ENCODE measurements around the gene MAPK7. TPM values are rescaled to one million over a fixed set of nuclear protein-coding genes. Genes with fewer than 3 reads are reported as not detected.

The MAPK7 gene
- total and polyA plus RNA-seq, 2 of the 8 experiments (the other 6 are each of a cell fraction or from before 2014, with no cell fraction given) = 15.2 to 28.1 TPM

DNA sequence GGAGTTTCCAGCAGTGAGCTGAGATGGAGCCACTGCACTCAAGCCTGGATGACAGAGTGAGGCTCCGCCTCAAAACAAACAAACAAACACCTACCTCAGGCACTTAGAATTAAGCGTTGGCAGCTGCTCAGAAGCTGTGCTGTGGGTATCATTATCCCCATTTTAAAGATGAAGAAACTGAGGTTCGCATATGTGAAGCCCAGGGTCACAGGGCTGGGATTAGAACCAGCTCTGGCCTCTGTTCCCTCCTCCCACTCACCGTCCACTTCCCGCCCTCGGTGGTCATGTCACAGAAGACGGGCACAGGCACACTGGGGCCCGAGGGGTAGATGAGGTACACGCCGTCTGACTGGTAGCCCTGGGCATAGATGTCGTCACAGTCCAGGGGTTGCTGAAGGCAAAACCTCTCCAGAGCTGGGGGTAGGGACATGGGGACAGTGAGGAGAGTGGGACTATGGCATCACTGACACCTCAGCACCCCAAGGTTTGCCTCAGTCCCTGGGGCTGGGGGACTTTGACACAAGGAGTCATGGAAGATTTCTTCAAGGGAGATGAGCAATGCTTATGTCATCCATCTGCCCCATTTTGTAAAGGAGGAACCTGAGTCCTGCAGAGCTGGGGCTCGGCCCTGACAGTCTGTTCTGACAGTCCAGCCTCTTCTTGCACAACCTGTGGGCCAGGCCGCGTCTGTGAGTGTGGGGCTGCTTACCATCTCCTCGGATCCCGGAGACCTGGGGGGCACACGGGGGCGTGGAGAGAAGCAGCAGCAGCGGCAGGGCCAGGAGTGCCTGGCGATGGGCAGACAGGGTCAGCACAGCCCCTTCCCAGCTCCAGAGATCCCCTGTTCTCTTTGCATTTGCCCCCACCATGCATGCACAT, 8.0 kb downstream of the MAPK7 start:
- peak overlapping the region; percentile 48 for H3K18ac ChIP-seq (ENCODE audit: extremely low read depth, low read length)
- CTCF ChIA-PET (ENCODE audit: partially characterized antibody) = interaction anchor here (0.8 to 2.1 kb wide), 7 partner anchors 10 to 335 kb away, joined by 3 to 12 read pairs (median 5); partner anchors contain the start of gene B9D1
- no peak overlapping the region for H3K14ac ChIP-seq (ENCODE audit: insufficient read length)
- no peak overlapping the region for H3K27ac ChIP-seq (ENCODE audit: low read depth, low read length)
- H2BK5ac ChIP-seq (ENCODE audit: low read depth, low read length) = 0 out of 2 replicates have a peak overlapping the region, but pooled peaks have one; percentile 60
- no peak overlapping the region for H2BK120ac ChIP-seq (replicated peaks; ENCODE audit: low read depth, low read length)
- H3K56ac ChIP-seq (replicated peaks; ENCODE audit: insufficient read length, low read depth, low read length) = no peak overlapping the region
- 73% methylated on average over 20 of the region's 20 CpGs; no CpG with 5 or more reads in 1 of the 2 experiments for WGBS, 2 experiments (ENCODE audit: extremely low coverage in 1 of 2, insufficient coverage in 1 of 2, insufficient read length in 1 of 2, insufficient replicate concordance in 2 of 2, low coverage in 1 of 2, low lambda C conversion rate in 2 of 2, missing lambda C conversion rate in 1 of 2)
- no peak overlapping the region for H2BK20ac ChIP-seq (ENCODE audit: low read length)
- POLR2A ChIA-PET (ENCODE audit: partially characterized antibody) = interaction anchor here (0.6 to 2.7 kb wide), 13 partner anchors 8 to 607 kb away, joined by 3 to 23 read pairs (median 4); partner anchors contain the start of genes B9D1 and MAPK7
- no peak for DNase-seq (ENCODE audit: low read depth in 1 of 2, low spot score in 2 of 2)
- H3K4ac ChIP-seq (replicated peaks; ENCODE audit: insufficient read length, low read depth, low read length) = no peak overlapping the region
- H2AFZ ChIP-seq (ENCODE audit: low read length) = no peak overlapping the region
- H3K79me2 ChIP-seq (ENCODE audit: control insufficient read depth in 1 of 2, insufficient read depth in 2 of 2, low read length in 2 of 2) = peaks cover 0 to 3% of the 10 kb centered on the region in 2 experiments; a peak in 2 of 4 replicates
- peaks cover 4 to 19% (median 13%) of the 10 kb centered on the region in 4 experiments for H3K4me1 ChIP-seq (replicated peaks in 1 of 4; ENCODE audit: control insufficient read depth in 3 of 4, insufficient read depth in 4 of 4, low read length in 3 of 4)
- peak overlapping the region in 1 of 4 experiments; percentile 49; a peak in 1 of 8 replicates for H3K4me3 ChIP-seq (ENCODE audit: extremely low read depth in 1 of 4, insufficient read depth in 2 of 4, low read depth in 3 of 4, low read length in 4 of 4)
- H4K91ac ChIP-seq (replicated peaks; ENCODE audit: insufficient read length, low read length) = peak overlapping the region; percentile 68
- H4K8ac ChIP-seq (ENCODE audit: extremely low read depth, insufficient read depth, low read length) = peak overlapping the region; percentile 40; the same call in 1 of the 2 replicates
- 0 out of 2 replicates have a peak overlapping the region, but pooled peaks have one; percentile 39 for H2BK12ac ChIP-seq (ENCODE audit: low read depth, low read length)
- H2AK5ac ChIP-seq (ENCODE audit: low read depth, low read length) = 0 out of 2 replicates have a peak overlapping the region, but pooled peaks have one; percentile 53
- no peak overlapping the region for H3K23ac ChIP-seq (ENCODE audit: insufficient read length)
- peak overlapping the region; percentile 46 to 53 for H3K4me2 ChIP-seq (ENCODE audit: insufficient read depth in 1 of 2, low read depth in 2 of 2, low read length in 2 of 2)
- no peak for TF ChIP-seq HDAC2 (IDR thresholded peaks at IDR 0.05; ENCODE audit: borderline replicate concordance in 1 of 2, low read depth in 2 of 2, low read length in 2 of 2)
- TF ChIP-seq POLR2A (IDR thresholded peaks at IDR 0.05; ENCODE audit: control extremely low read depth in 1 of 2, low read depth in 2 of 2, low read length in 2 of 2) = no peak
- TF ChIP-seq JUND (IDR thresholded peaks at IDR 0.05; ENCODE audit: low read length) = no peak
- no peak for TF ChIP-seq EZH2 (IDR thresholded peaks at IDR 0.05; ENCODE audit: low read depth, low read length, severe bottlenecking)
- peak; percentile 47; the same call in 1 of the 2 replicates for TF ChIP-seq CEBPB (IDR thresholded peaks at IDR 0.05; ENCODE audit: low read depth, low read length)
- TF ChIP-seq USF2 (IDR thresholded peaks at IDR 0.05; ENCODE audit: low read length) = no peak
- TF ChIP-seq POLR2AphosphoS5 (IDR thresholded peaks at IDR 0.05; ENCODE audit: low read depth, low read length) = 0 out of 2 replicates have a peak, but pooled peaks have one; percentile 11
- peak; percentile 72 for TF ChIP-seq KDM1A (IDR thresholded peaks at IDR 0.05; ENCODE audit: borderline replicate concordance, low read length)
- H4K5ac ChIP-seq (ENCODE audit: insufficient read length, low read depth, low read length) = no peak overlapping the region
- peak overlapping the region in 1 of 4 experiments; percentile 37; a peak in 1 of 7 replicates for H3K9ac ChIP-seq (replicated peaks in 1 of 4; ENCODE audit: extremely low read depth in 1 of 4, low read depth in 3 of 4, low read length in 3 of 4)
- no peak for FAIRE-seq
- 0 out of 2 replicates have a peak overlapping the region, but pooled peaks have one; percentile 8 for H2BK15ac ChIP-seq (ENCODE audit: low read length)
- H3K27me3 ChIP-seq (replicated peaks in 1 of 4; ENCODE audit: control insufficient read depth in 3 of 4, extremely low read depth in 1 of 4, insufficient read depth in 3 of 4, low read length in 3 of 4) = no peaks in the 10 kb centered on the region
- H4K20me1 ChIP-seq (replicated peaks in 1 of 2; ENCODE audit: control insufficient read depth in 1 of 2, insufficient read depth in 2 of 2, low read length in 2 of 2) = peaks cover 3 to 13% of the 10 kb centered on the region in 2 experiments
- H3K79me1 ChIP-seq (ENCODE audit: low read depth, low read length) = peaks cover 5% of the 10 kb centered on the region
- H3K9me3 ChIP-seq (ENCODE audit: insufficient read depth in 2 of 2, low read depth in 1 of 2, low read length in 1 of 2) = no peaks in the 10 kb centered on the region
- H3K23me2 ChIP-seq (ENCODE audit: low read depth, low read length) = peaks cover 3% of the 10 kb centered on the region; the same call in 1 of the 2 replicates
- H3K36me3 ChIP-seq (ENCODE audit: control insufficient read depth in 2 of 4, insufficient read depth in 4 of 4, low read length in 3 of 4) = peaks cover 22 to 40% (median 29%) of the 10 kb centered on the region in 4 experiments

Data from H1 (cell line).